ENCODE data around the gene ELF2.
"Not testable (repeated sequence)": the region's sequence is repeated elsewhere in the genome, so short reads cannot be mapped to it uniquely, and the experiment has no call there.

ELF2 gene

DNA sequence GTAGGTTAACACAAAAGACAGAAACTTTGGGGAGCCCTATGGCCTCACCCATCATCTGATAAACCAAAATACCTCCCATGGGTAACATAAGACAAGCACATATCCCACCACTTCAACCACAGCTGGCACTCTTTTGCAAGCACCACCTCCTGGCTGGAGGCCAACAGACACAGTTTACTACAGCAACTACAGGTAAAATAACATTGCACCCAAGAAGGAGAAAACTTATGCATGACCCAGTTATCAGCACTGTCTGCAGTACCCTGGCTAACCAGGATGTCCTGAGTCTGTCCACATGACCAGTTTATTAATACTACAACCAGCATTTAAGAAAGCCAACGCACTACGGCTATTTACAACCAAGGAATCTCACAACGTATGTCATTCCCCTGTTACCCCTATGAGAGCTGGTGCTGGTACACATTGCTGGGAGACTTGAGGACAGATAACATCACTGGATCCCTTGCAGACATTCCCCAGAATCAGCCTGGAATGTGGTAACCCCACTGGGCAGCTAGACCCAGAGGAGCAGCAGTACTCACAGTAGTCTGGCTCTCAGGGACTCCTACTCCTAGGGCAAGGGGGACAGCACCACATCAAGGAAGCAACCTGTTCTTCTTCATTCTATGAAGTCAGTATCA lies 32.0 kb downstream of the ELF2 start:
- in situ Hi-C loops (cut with MboI; ENCODE audit: low sequenced_read_pairs), result no loop called here

DNA sequence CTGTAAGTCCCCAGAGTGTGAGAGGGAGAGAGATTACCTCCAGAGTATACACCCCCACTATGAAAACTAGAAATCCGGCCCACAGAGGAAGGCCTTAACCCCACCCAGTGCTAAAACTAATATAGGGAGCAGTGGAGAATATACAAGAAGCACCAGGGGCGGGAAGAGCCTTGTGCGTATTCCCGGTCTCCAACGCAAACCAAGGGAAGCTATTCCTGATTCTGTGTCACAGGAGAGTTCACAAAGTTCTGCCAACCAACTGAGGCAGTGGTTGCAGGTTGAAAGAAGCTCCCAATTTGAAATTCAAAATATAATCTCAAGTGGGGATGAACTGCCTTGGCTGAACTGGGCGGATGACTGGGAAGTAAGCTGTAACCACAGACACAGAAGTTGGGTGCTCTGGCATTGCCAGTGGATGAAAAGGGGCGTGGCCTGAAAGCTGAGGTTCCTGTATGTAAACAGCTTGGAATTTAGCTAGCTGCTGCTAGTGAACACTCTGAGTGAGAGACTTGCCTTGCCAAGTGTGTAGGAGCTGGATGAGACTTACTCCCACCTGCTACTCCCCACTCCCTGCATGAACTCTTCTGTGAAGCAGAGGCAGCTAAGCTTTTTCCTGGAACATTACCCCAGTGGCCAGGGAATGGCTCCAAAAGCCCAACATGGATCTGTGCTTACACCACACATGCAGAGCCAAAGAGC lies 32.7 kb downstream of the ELF2 start:
- in situ Hi-C loops (cut with MboI; ENCODE audit: low sequenced_read_pairs), result no loop called here

- in situ Hi-C loops (cut with MboI; ENCODE audit: low sequenced_read_pairs), result no loop called here
Measured at GRCh38 chr4:139142980-139143379, 34.0 kb downstream of the ELF2 start.

- in situ Hi-C loops (cut with MboI; ENCODE audit: low sequenced_read_pairs), result no loop called here
Measured at GRCh38 chr4:139142087-139142486, 34.9 kb downstream of the ELF2 start.

GRCh38 chr4:139137763-139138162 lies 39.3 kb downstream of the ELF2 start:
- in situ Hi-C loops (cut with MboI; ENCODE audit: low sequenced_read_pairs), result no loop called here

- in situ Hi-C loops (cut with MboI; ENCODE audit: low sequenced_read_pairs), result no loop called here
Measured at GRCh38 chr4:139134403-139134802, 42.6 kb downstream of the ELF2 start.

GRCh38 chr4:139131209-139131870 lies 45.7 kb downstream of the ELF2 start:
- in situ Hi-C loops (cut with MboI; ENCODE audit: low sequenced_read_pairs), result no loop called here

DNA sequence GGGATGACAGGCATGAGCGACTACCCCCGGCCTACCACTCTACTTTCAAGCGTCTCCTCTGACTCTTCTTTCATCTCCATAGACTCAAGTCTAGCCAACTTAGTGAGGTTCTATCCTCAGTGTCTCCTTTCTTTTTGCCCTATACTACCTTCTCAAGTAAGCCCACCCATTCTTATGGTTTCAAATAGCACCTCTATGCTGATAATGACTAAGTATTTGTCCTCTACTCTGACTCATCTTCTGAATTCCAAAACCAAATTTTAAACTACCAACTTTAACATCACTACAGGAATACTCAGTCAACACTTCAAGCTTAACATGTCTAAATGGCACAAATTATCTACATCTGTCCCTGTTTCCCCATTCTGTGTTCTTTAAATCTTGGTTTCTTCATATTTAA lies 47.8 kb downstream of the ELF2 start:
- in situ Hi-C loops (cut with MboI; ENCODE audit: low sequenced_read_pairs), result no loop called here

DNA sequence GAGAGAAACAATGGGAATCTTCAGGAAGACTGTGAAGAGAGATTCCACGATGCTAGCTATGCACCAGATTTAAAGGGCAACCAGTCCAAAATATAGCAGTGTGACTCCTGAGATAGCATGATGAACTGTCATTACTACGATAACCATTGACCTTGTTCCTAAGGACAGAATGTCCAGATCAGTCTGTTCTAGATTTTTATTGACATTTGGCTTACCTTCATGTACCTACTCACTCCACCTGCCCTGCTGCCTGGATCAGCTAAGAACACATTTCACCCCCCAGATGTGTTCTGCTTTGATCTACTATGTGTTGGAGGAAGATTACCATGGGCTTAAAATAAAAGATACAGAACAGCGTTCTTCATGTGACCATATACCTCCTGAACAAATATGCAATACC lies 50.1 kb downstream of the ELF2 start:
- in situ Hi-C loops (cut with MboI; ENCODE audit: low sequenced_read_pairs), result no loop called here

DNA sequence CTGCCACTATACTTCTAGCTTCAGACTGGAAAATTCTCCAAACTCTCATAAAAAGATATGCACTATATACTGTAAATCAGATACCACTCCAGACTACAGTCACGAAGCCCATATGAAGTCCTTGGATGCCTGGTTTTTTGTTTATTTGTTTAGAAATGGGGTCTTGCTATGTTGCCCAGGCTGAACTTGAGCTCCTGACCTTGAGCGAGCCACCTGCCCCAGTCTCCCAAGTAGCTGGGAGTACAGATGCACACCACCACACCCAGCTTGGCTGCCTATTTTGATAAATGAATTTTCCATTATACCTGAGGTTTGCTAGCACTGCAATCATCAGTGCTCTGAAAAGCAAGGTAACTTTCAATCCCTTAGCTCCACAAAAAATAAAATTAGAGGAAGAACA lies 53.1 kb downstream of the ELF2 start:
- in situ Hi-C loops (cut with MboI; ENCODE audit: low sequenced_read_pairs), result no loop called here

GRCh38 chr4:139118365-139118764 lies 58.7 kb downstream of the ELF2 start:
- in situ Hi-C loops (cut with MboI; ENCODE audit: low sequenced_read_pairs), result no loop called here

DNA sequence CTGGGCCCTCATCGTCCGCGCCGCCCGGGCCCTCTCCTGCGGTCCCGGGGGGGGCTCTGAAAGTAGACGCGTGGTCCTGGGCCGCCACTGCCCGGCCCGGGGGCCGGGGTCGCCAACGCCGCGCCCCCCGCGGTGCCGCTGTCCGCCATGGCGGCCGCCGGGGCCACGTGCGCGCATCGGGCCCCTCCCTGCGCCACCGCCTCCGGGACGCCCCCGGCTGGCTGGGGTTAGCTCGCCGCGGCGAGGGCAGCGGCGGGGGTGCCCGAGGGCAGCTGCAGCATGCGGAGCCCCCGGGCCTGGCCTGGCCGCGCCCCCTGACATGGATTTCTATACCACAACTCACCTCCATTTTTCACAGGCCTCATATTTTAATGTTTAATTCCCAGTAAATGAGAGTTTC lies 61.8 kb downstream of the ELF2 start:
- in situ Hi-C loops (cut with MboI; ENCODE audit: low sequenced_read_pairs), result no loop called here

- in situ Hi-C loops (cut with MboI; ENCODE audit: low sequenced_read_pairs), result not testable (repeated sequence)
Measured at GRCh38 chr4:139114795-139115194, 62.2 kb downstream of the ELF2 start.

DNA sequence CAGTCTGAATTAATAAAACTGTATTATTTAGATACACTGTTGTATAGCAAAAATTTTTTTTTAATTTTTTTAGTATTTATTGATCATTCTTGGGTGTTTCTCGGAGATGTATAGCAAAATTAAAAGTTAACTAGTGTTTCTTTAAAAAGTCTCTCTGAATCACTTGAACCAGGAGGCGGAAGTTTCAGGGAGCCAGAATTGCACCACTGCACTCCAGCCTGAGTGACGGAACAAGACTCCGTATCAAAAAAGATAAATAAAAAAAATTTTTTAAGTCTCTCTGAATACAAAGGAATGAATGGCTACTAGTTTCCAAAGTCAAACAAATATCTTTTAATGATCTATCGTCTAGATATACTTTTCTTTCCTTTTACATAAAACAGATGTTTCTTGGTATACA lies 64.4 kb downstream of the ELF2 start:
- in situ Hi-C loops (cut with MboI; ENCODE audit: low sequenced_read_pairs), result no loop called here

GRCh38 chr4:139108567-139109128 lies 68.4 kb downstream of the ELF2 start:
- in situ Hi-C loops (cut with MboI; ENCODE audit: low sequenced_read_pairs), result no loop called here

DNA sequence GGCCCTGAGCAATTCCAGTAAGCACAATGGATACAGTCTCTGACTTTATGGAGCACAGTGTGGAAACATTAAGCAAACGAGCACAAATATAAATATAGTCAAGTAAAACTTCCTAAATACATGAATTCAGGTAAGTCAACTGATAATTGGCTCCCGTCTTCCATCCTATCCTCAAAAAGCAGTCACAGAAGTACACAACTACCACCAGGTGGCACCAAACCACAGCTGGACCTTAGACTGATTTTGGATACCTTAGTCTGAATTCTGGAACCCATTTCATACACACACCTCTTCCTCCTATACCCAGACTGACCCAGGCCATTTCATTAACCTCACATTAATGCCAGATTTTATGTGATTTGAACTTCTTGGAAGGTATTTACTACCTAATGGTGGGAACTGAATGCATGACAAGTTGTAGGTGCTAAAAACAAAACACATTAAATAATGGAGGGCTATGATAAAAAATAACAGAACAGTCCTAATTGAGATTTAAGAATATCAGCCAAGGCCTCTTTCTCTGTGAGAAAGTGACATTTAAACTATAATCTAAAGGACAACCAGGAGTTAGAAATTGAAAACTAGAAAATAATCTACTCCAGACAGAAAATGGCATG lies 77.5 kb downstream of the ELF2 start:
- in situ Hi-C loops (cut with MboI; ENCODE audit: low sequenced_read_pairs), result no loop called here

DNA sequence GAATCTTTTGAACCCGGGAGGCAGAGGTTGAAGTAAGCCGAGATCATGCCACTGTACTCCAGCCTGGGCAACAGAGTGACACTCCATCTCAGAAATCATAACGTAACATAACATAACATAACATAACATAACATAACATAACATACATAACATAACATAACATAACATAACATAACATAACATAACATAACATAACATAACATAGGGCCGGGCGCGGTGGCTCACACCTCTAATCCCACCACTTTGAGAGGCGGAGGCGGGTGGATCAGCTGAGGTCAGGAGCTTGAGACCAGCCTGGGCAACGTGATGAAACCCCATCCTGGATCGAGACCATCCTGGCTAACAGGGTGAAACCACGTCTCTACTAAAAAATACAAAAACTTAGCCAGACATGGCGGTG lies 84.7 kb downstream of the ELF2 start:
- in situ Hi-C loops (cut with MboI; ENCODE audit: low sequenced_read_pairs), result no loop called here

DNA sequence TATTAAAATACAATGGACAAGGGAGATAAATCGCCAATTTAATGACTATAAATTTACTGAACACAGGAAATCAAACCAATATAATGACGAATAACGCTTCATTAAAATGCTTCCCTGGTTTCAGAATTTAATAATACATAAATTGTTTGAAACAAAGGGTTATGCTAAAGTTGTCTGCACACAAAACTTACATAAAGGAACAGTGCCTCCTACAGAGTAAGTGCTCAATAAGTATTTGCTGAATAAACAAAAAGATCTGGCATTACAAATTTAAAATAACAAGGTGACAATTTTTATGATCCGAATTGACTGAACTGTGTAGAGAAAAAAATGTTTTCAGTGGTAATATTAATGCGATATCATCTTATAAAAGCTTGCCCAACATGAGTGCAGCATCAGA lies 91.9 kb downstream of the ELF2 start:
- in situ Hi-C loops (cut with MboI; ENCODE audit: low sequenced_read_pairs), result no loop called here

DNA sequence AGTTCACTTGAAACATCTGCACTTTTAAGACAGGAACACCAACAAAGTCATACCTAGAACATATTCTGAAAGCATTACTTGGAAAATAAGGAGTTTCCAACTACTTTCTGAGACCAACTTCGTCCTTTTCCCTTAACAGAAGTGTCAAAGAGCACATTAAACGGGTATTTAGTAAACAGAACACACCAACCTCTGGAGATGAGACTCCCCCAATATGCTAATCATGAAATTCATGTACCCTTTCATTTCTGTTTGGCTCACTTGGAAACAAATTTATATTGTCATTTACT lies 92.3 kb downstream of the ELF2 start:
- in situ Hi-C loops (cut with MboI; ENCODE audit: low sequenced_read_pairs), result no loop called here

DNA sequence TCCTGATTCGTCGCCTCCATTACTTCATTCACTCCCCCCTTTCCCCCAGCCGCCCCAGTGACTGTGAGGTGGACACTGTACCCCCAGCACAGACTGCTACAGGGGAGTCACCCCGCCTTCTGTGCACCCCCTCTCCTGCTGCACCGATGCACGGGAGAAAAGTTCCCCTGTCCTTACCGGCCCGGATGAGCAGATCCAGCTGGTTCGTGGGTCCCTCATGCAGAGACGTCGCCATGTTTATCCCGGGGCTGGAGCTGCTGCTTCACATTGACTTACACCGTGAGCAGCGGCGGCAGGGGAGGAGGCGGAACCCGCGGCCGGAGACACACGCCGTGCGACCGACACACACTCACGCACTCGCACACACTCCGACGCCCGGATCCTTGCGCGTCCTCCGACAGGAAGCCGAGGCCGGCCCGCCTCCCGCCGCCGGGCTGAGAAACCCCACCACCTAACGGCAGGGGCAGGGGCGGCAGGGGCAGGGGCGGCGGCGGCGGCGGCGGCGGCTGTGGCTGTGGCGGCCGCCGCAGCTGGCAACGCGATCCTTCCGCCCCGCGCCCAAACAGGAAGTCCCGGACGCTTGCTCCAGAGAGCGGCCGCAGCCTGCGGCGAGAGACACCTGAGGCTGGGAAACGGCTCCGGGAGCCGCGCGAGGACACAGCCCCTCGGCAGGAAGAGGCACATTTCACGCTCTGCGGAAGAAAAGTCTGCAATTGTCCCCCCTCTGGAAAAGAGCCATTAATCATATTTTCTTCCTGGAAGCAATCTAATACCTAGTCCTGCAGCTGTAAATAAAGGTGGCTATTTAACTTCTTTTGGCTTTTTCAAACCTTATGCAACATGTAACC lies 92.8 kb downstream of the ELF2 start:
- in situ Hi-C loops (cut with MboI; ENCODE audit: low sequenced_read_pairs), result no loop called here

- in situ Hi-C loops (cut with MboI; ENCODE audit: low sequenced_read_pairs), result no loop called here
Measured at GRCh38 chr4:139083607-139083955, 93.4 kb downstream of the ELF2 start.

Data from hTERT RPE-1 (cell line).